ENCODE data around the gene SMOC2. TPM values are rescaled to one million over a fixed set of nuclear protein-coding genes. Genes with fewer than 3 reads are reported as not detected.

SMOC2 gene
- total and polyA plus RNA-seq, 2 of the 13 experiments (the other 11 are each of a cell fraction or from before 2014, with no cell fraction given): not detected

GRCh38 chr6:168599769-168600330 lies 158.9 kb downstream of the SMOC2 start:
- no peaks in the 10 kb centered on the region for H3K9me3 ChIP-seq (ENCODE audit: low read length)
- no peak overlapping the region for H3K9ac ChIP-seq (ENCODE audit: insufficient read depth, low read depth, low read length)
- no peak for ATAC-seq
- H4K20me1 ChIP-seq (ENCODE audit: insufficient read depth, low read length): no peaks in the 10 kb centered on the region
- H3K36me3 ChIP-seq (replicated peaks in 1 of 2; ENCODE audit: control insufficient read depth in 1 of 2, insufficient read depth in 2 of 2, low read length in 2 of 2): no peaks in the 10 kb centered on the region
- no peak for TF ChIP-seq ZBED4 (CRISPR knock-in tag; IDR thresholded peaks at IDR 0.05; ENCODE audit: borderline replicate concordance)
- TF ChIP-seq CEBPZ (IDR thresholded peaks at IDR 0.05; ENCODE audit: low read length): no peak
- TF ChIP-seq TBP (CRISPR knock-in tag; IDR thresholded peaks at IDR 0.05): no peak
- no TSS peak for BruUV-seq (replicated peaks)
- no peaks in the 10 kb centered on the region for H3K79me2 ChIP-seq (ENCODE audit: insufficient read depth, low read length)
- FAIRE-seq: no peak
- no peak overlapping the region for H3K4me3 ChIP-seq (replicated peaks in 1 of 3; ENCODE audit: insufficient read depth in 1 of 3, low read depth in 2 of 3, low read length in 3 of 3)
- 64% methylated on average over 11 of the region's 11 CpGs for WGBS (ENCODE audit: low lambda C conversion rate)
- peaks cover 9 to 55% of the 10 kb centered on the region in 2 experiments for H3K27me3 ChIP-seq (ENCODE audit: control insufficient read depth in 1 of 2, insufficient read depth in 2 of 2, low read length in 2 of 2)
- ChIA-PET POLR2A (no interaction called here), CTCF (ENCODE audit: low intra/inter-chr PET ratio, low total read pairs) (no interaction called here)
- H3K27ac ChIP-seq (ENCODE audit: extremely low read length, insufficient read depth, low read length): no peak overlapping the region
- intact Hi-C loops (cut with micrococcal nuclease; ENCODE audit: unreplicated experiment) (no loop called here), in situ Hi-C loops (cut with HindIII; ENCODE audit: extremely low pct_ligation_motif_present, low pct_unique_long_range_greater_than_20kb) (no loop called here)
- H2AFZ ChIP-seq (ENCODE audit: low read length): no peak overlapping the region
- no peak overlapping the region for H3K4me2 ChIP-seq (ENCODE audit: low read depth, low read length)
- DNase-seq (ENCODE audit: low spot score): no peak
- H3K4me1 ChIP-seq (ENCODE audit: insufficient read depth, low read length): no peaks in the 10 kb centered on the region

All from HepG2 (cell line).